Stomach smooth muscle (tissue), 2 donors: ENCODE results near the gene CRYBA2.

ENCODE experiments used
- H3K27ac ChIP-seq: one replicate; pipeline ENCODE4 v1.7.0; 2013; ENCODE audit warnings: mild to moderate bottlenecking, low read length, inconsistent platforms
- H3K27me3 ChIP-seq, 2 donors: one replicate each; pipeline ENCODE4 v1.7.0; 2013; ENCODE audit warnings: low read length in 2 of 2; ENCODE audit not compliant: insufficient read depth in 2 of 2, control insufficient read depth in 1 of 2
- H3K36me3 ChIP-seq, 2 donors: one replicate each; pipeline ENCODE4 v1.7.0; 2013; ENCODE audit warnings: low read length in 2 of 2; ENCODE audit not compliant: control insufficient read depth in 2 of 2, insufficient read depth in 2 of 2
- H3K4me1 ChIP-seq: one replicate; pipeline ENCODE4 v1.7.0; 2013; ENCODE audit warnings: low read length; ENCODE audit not compliant: control insufficient read depth, insufficient read depth
- H3K4me3 ChIP-seq, 2 donors: one replicate each; pipeline ENCODE4 v1.7.0; 2013; ENCODE audit warnings: low read length in 2 of 2
- H3K9ac ChIP-seq, 2 donors: one replicate each; pipeline ENCODE4 v1.7.0; 2013; ENCODE audit warnings: low read length in 2 of 2, mild to moderate bottlenecking in 1 of 2
- H3K9me3 ChIP-seq, 2 donors: one replicate each; pipeline ENCODE4 v1.7.0; 2013; ENCODE audit warnings: low read length in 2 of 2; ENCODE audit not compliant: control insufficient read depth in 2 of 2
- donor health status: healthy.
- donor health status: Pancreatic carcinoma.

CRYBA2 gene

GRCh38 chr2:218993345-218994315, at the start of gene CRYBA2:
Gene CRYBA2 (minus strand): TSS chr2:218993422. CDS start chr2:218993176, 246 bp downstream.
- no peaks in the 10 kb centered on the region for H3K36me3 ChIP-seq
- peaks cover 24% of the 10 kb centered on the region for H3K4me1 ChIP-seq
- H3K27me3 ChIP-seq = peaks cover 77 to 78% of the 10 kb centered on the region in 2 donors
- H3K27ac ChIP-seq = no peak within 1 kb of the TSS
- H3K9ac ChIP-seq = peak within 1 kb of the TSS in 1 of 2 donors; percentile 9
- no peaks in the 10 kb centered on the region for H3K9me3 ChIP-seq
- peak within 1 kb of the TSS; percentile 40 to 69 for H3K4me3 ChIP-seq

- Histone ChIP-seq H3K27me3 (peaks cover 42 to 59% of the 10 kb centered on the region in 2 donors), H3K27ac (no peak overlapping the region)
Observed at GRCh38 chr2:219042750-219043149, 49.5 kb upstream of the CRYBA2 start.

GRCh38 chr2:219042157-219042556, 48.9 kb upstream of the CRYBA2 start:
- Histone ChIP-seq H3K36me3 (no peaks in the 10 kb centered on the region), H3K27me3 (peaks cover 42 to 60% of the 10 kb centered on the region in 2 donors), H3K9ac (no peak overlapping the region), H3K4me3 (no peak overlapping the region), H3K27ac (no peak overlapping the region), H3K4me1 (no peaks in the 10 kb centered on the region), H3K9me3 (no peaks in the 10 kb centered on the region)

More at GRCh38 chr2:219042750-219043149, 49.5 kb upstream of the CRYBA2 start:
- H3K9me3 ChIP-seq = no peaks in the 10 kb centered on the region
- H3K9ac ChIP-seq = no peak overlapping the region
- no peaks in the 10 kb centered on the region for H3K4me1 ChIP-seq
- no peaks in the 10 kb centered on the region for H3K36me3 ChIP-seq
- no peak overlapping the region for H3K4me3 ChIP-seq

- Histone ChIP-seq H3K9ac (no peak within 1 kb of the TSS), H3K4me3 (peak within 1 kb of the TSS in 1 of 2 donors; percentile 47), H3K27me3 (peaks cover 43 to 60% of the 10 kb centered on the region in 2 donors), H3K36me3 (no peaks in the 10 kb centered on the region), H3K4me1 (no peaks in the 10 kb centered on the region), H3K9me3 (no peaks in the 10 kb centered on the region), H3K27ac (no peak within 1 kb of the TSS)
Observed at GRCh38 chr2:219041252-219041651, 48.0 kb upstream of the CRYBA2 start, which contains the start of gene CFAP65. Gene CFAP65 (minus strand): TSS chr2:219041516. CDS start chr2:219039048, 2,468 bp downstream.

- peaks cover 27 to 48% of the 10 kb centered on the region in 2 donors for H3K27me3 ChIP-seq
- no peaks in the 10 kb centered on the region for H3K4me1 ChIP-seq
- H3K27ac ChIP-seq = no peak overlapping the region
- no peaks in the 10 kb centered on the region for H3K9me3 ChIP-seq
- no peak overlapping the region for H3K4me3 ChIP-seq
- no peak overlapping the region for H3K9ac ChIP-seq
- no peaks in the 10 kb centered on the region for H3K36me3 ChIP-seq
Observed at GRCh38 chr2:219038600-219038999, 45.4 kb upstream of the CRYBA2 start.

- no peaks in the 10 kb centered on the region for H3K36me3 ChIP-seq
- no peak overlapping the region for H3K27ac ChIP-seq
- H3K4me3 ChIP-seq = no peak overlapping the region
- no peaks in the 10 kb centered on the region for H3K4me1 ChIP-seq
- peaks cover 27 to 42% of the 10 kb centered on the region in 2 donors for H3K27me3 ChIP-seq
- no peaks in the 10 kb centered on the region for H3K9me3 ChIP-seq
- H3K9ac ChIP-seq = no peak overlapping the region
Observed at GRCh38 chr2:219037783-219038499, 44.7 kb upstream of the CRYBA2 start.

- H3K9me3 ChIP-seq = no peaks in the 10 kb centered on the region
- H3K4me3 ChIP-seq = no peak overlapping the region
- H3K9ac ChIP-seq = no peak overlapping the region
- H3K4me1 ChIP-seq = no peaks in the 10 kb centered on the region
- H3K27ac ChIP-seq = no peak overlapping the region
- peaks cover 17 to 29% of the 10 kb centered on the region in 2 donors for H3K27me3 ChIP-seq
- no peaks in the 10 kb centered on the region for H3K36me3 ChIP-seq
Observed at GRCh38 chr2:219035942-219036341, 42.7 kb upstream of the CRYBA2 start.

GRCh38 chr2:219034823-219035222, 41.6 kb upstream of the CRYBA2 start:
- H3K36me3 ChIP-seq = no peaks in the 10 kb centered on the region
- no peaks in the 10 kb centered on the region for H3K9me3 ChIP-seq
- H3K9ac ChIP-seq = no peak overlapping the region
- H3K27me3 ChIP-seq = peaks cover 16 to 28% of the 10 kb centered on the region in 2 donors
- no peak overlapping the region for H3K27ac ChIP-seq
- no peaks in the 10 kb centered on the region for H3K4me1 ChIP-seq
- no peak overlapping the region for H3K4me3 ChIP-seq

- H3K4me1 ChIP-seq = no peaks in the 10 kb centered on the region
Observed at GRCh38 chr2:219032051-219032745, 39.0 kb upstream of the CRYBA2 start.

GRCh38 chr2:219031005-219031738, 38.0 kb upstream of the CRYBA2 start:
- Histone ChIP-seq H3K27ac (no peak overlapping the region), H3K27me3 (peaks cover 14 to 17% of the 10 kb centered on the region in 2 donors), H3K4me3 (no peak overlapping the region), H3K36me3 (no peaks in the 10 kb centered on the region), H3K4me1 (no peaks in the 10 kb centered on the region), H3K9ac (no peak overlapping the region), H3K9me3 (no peaks in the 10 kb centered on the region)

More at GRCh38 chr2:219032051-219032745, 39.0 kb upstream of the CRYBA2 start:
- Histone ChIP-seq H3K27ac (no peak overlapping the region), H3K27me3 (peaks cover 16 to 18% of the 10 kb centered on the region in 2 donors), H3K9ac (no peak overlapping the region), H3K9me3 (no peaks in the 10 kb centered on the region), H3K4me3 (no peak overlapping the region), H3K36me3 (no peaks in the 10 kb centered on the region)
